Lower leg skin (tissue), 3 donors: Measurements from ENCODE around the gene RRP1B.

Experiments used
- POLR2A ChIP-seq, 2 donors: fragments of 450-650 bp; IDR thresholded peaks; one replicate each; pipeline ENCODE4 v1.6.1; 2016 to 2017; ENCODE audit warnings: antibody characterized with exemption in 2 of 2, mild to moderate bottlenecking in 1 of 2, moderate library complexity in 1 of 2
- TF ChIP-seq, protein P1 (sequence below), 3 donors: fragments of 450-650 bp; IDR thresholded peaks; one replicate each; pipeline ENCODE4 v1.5.1; 2016; ENCODE audit warnings: antibody characterized with exemption in 3 of 3, mild to moderate bottlenecking in 3 of 3, moderate library complexity in 2 of 3

DNA sequence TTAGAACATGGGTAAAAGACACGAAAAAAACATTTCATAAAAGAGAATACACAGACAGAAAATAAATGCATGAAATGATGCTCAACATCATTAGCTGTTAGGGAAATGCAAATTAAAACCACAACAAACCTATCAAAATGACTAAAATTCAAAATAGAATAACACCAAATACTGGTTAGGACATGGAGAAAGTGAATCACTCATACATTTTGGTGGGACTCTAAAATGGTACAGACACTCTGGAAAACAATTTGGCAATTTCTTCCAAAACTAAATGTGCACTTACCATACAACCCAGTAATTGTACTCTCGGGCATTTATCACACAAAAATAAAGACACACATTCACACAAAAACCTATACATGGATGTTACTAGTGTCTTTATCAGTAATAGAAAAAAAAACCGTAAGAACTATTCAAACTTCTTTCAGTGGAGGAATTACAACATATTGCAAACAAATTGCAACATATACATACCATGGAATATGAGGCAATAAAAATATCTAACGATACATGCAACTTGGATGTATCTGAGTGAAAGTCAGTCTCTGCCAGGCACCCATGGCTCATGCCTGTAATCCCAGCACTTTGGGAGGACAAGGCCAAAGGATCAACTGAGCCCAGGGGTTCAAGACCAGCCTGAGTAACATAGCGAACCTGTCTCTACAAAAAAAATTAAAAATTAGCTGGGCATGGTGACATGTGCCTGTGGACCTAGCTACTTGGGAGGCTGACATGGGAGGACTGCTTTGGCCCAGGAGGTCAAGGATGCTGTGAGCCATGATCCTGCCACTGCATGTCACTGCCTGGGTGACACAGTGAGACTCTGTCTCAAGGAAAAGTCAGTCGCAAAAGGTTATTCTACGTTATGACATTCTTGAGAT, 19.6 kb upstream of the RRP1B start:
- no peak for TF ChIP-seq POLR2A (IDR thresholded peaks at IDR 0.05)
- TF ChIP-seq, protein P1, sequence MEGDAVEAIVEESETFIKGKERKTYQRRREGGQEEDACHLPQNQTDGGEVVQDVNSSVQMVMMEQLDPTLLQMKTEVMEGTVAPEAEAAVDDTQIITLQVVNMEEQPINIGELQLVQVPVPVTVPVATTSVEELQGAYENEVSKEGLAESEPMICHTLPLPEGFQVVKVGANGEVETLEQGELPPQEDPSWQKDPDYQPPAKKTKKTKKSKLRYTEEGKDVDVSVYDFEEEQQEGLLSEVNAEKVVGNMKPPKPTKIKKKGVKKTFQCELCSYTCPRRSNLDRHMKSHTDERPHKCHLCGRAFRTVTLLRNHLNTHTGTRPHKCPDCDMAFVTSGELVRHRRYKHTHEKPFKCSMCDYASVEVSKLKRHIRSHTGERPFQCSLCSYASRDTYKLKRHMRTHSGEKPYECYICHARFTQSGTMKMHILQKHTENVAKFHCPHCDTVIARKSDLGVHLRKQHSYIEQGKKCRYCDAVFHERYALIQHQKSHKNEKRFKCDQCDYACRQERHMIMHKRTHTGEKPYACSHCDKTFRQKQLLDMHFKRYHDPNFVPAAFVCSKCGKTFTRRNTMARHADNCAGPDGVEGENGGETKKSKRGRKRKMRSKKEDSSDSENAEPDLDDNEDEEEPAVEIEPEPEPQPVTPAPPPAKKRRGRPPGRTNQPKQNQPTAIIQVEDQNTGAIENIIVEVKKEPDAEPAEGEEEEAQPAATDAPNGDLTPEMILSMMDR (IDR thresholded peaks at IDR 0.05): no peak
